Endothelial cell of umbilical vein (primary cell): ENCODE measurements around the gene PDAP1. TPM values are rescaled to one million over a fixed set of nuclear protein-coding genes. Genes with fewer than 3 reads are reported as not detected.

Experiments
- BruUV-seq: library from RNA; stranded (reverse); fragments of 400-500 nt; replicated peaks from 2 replicates; lab custom pipeline; 2021; lab: Mats Ljungman, UMichigan
- CTCF ChIA-PET: fragments of 300-600, 350-600 bp; sonication (Branson Sonifier 250); formaldehyde crosslinking; loops from one replicate; lab custom pipeline; 2021; ENCODE audit warnings: antibody characterized with exemption, inconsistent platforms; lab: Charles Lee
- POLR2A ChIA-PET: fragments of 300-600, 350-600 bp; sonication (Branson Sonifier 250); formaldehyde crosslinking; loops from one replicate; lab custom pipeline; 2021; ENCODE audit warnings: antibody characterized with exemption, inconsistent platforms; lab: Charles Lee
- DNase-seq: peaks from one replicate; pipeline ENCODE4 v3.0.0-alpha.2; 2011; ENCODE audit warnings: low read depth, low spot score
- FAIRE-seq: peaks from 2 replicates; lab custom pipeline; 2011; peaks lifted over from hg19 to GRCh38; lab: Jason Lieb, UNC
- H2AFZ ChIP-seq: 2 replicates; pipeline ENCODE4 v1.6.0; 2012; ENCODE audit warnings: low read depth, low read length, control low read depth, inconsistent platforms
- H3K27ac ChIP-seq: 2 replicates; pipeline ENCODE4 v1.5.1; 2011; ENCODE audit warnings: low read depth, mild to moderate bottlenecking, control low read depth, low read length, moderate library complexity; ENCODE audit not compliant: insufficient read depth
- H3K27me3 ChIP-seq, 2 experiments: 2 replicates each; pipeline versions ENCODE4 v1.6.0 to v1.6.1; 2011; ENCODE audit warnings: low read length in 2 of 2, mixed read lengths in 1 of 2; ENCODE audit not compliant: control insufficient read depth in 2 of 2, insufficient read depth in 2 of 2
- H3K36me3 ChIP-seq, 2 experiments: 2 replicates in 1 of 2; 3 replicates in 1 of 2; pipeline ENCODE4 v1.5.1; 2011; ENCODE audit warnings: low read length in 2 of 2, mild to moderate bottlenecking in 1 of 2, moderate library complexity in 1 of 2; ENCODE audit not compliant: control insufficient read depth in 2 of 2, insufficient read depth in 2 of 2; ENCODE audit errors: extremely low read depth in 1 of 2
- H3K4me1 ChIP-seq: 3 replicates; pipeline ENCODE4 v1.5.1; 2011; ENCODE audit warnings: mild to moderate bottlenecking, low read length; ENCODE audit not compliant: control insufficient read depth, insufficient read depth; ENCODE audit errors: extremely low read depth
- H3K4me2 ChIP-seq: 2 replicates; pipeline ENCODE4 v1.6.1; 2011; ENCODE audit warnings: low read length, control low read depth, mixed read lengths; ENCODE audit not compliant: insufficient read depth
- H3K4me3 ChIP-seq, 3 experiments: fragments of 200-600 bp in 1 of 3; sonication (generic), shearing (Covaris generic) in 1 of 3; replicated peaks in 1 of 3; 2 replicates each; pipeline ENCODE4 v1.5.1; 2011 to 2016; ENCODE audit warnings: control low read depth in 3 of 3, low read length in 3 of 3, mild to moderate bottlenecking in 2 of 3, inconsistent platforms in 1 of 3, low read depth in 1 of 3, moderate library complexity in 1 of 3; ENCODE audit not compliant: insufficient read depth in 1 of 3
- H3K79me2 ChIP-seq: 2 replicates; pipeline ENCODE4 v1.6.0; 2012; ENCODE audit warnings: low read length, inconsistent platforms; ENCODE audit not compliant: control insufficient read depth, insufficient read depth
- H3K9ac ChIP-seq: replicated peaks from 2 replicates; pipeline ENCODE3; 2011; ENCODE audit warnings: low read length, control low read depth; ENCODE audit not compliant: insufficient read depth; ENCODE audit errors: extremely low read depth
- H3K9me1 ChIP-seq: replicated peaks from 3 replicates; pipeline ENCODE4 v1.6.0; 2011; ENCODE audit warnings: mild to moderate bottlenecking, low read length; ENCODE audit not compliant: control insufficient read depth, insufficient read depth; ENCODE audit errors: extremely low read depth
- H3K9me3 ChIP-seq: replicated peaks from 2 replicates; pipeline ENCODE4 v1.5.1; 2012; ENCODE audit warnings: low read length, inconsistent platforms; ENCODE audit not compliant: control insufficient read depth, insufficient read depth
- H4K20me1 ChIP-seq: replicated peaks from 2 replicates; pipeline ENCODE3; 2011; ENCODE audit warnings: mild to moderate bottlenecking, low read length; ENCODE audit not compliant: control insufficient read depth, insufficient read depth; ENCODE audit errors: extremely low read depth
- EZH2 ChIP-seq: IDR thresholded peaks from 2 replicates; pipeline ENCODE4 v1.6.1; 2012; ENCODE audit warnings: borderline replicate concordance, low read depth, mild to moderate bottlenecking, moderate library complexity, low read length, inconsistent platforms; ENCODE audit not compliant: severe bottlenecking
- FOS ChIP-seq: IDR thresholded peaks from 2 replicates; pipeline ENCODE4 v1.6.1; 2011; ENCODE audit warnings: mild to moderate bottlenecking, low read length, moderate library complexity, borderline replicate concordance; ENCODE audit not compliant: insufficient read depth
- GATA2 ChIP-seq: IDR thresholded peaks from 2 replicates; pipeline ENCODE4 v1.7.0; 2011; ENCODE audit warnings: low read depth, mild to moderate bottlenecking, moderate library complexity, mixed read lengths, low read length; ENCODE audit not compliant: insufficient read length, insufficient read depth
- JUN ChIP-seq: IDR thresholded peaks from 2 replicates; pipeline ENCODE4 v1.6.1; 2011; ENCODE audit warnings: borderline replicate concordance, low read depth; ENCODE audit not compliant: insufficient read length, insufficient read depth
- MYC ChIP-seq: IDR thresholded peaks from one replicate; pipeline ENCODE4 v1.6.1; 2011; ENCODE audit warnings: mild to moderate bottlenecking, low read depth, low read length
- POLR2A ChIP-seq: IDR thresholded peaks from 2 replicates; pipeline ENCODE4 v1.6.1; 2012; ENCODE audit warnings: low read depth, mild to moderate bottlenecking, control low read depth, low read length
- POLR2AphosphoS5 ChIP-seq: IDR thresholded peaks from 2 replicates; pipeline ENCODE4 v1.6.1; 2012; ENCODE audit warnings: low read depth, mild to moderate bottlenecking, control low read depth, low read length, moderate library complexity; ENCODE audit not compliant: insufficient read depth
- dilution Hi-C: fragments of 300-500 bp; cut with MboI; formaldehyde crosslinking; loops from one replicate; pipeline ENCODE4 v1.15.0; 2019; ENCODE audit warnings: low sequenced_read_pairs; ENCODE audit not compliant: extremely low pct_ligation_motif_present
- intact Hi-C: fragments of 100-400 bp; cut with micrococcal nuclease; formaldehyde crosslinking; loops from one replicate; pipeline ENCODE4 v1.10.0; 2022
- polyA plus RNA-seq, 4 experiments: library from polyadenylated mRNA; depleted of rRNA in 3 of 4; stranded (reverse) in 3 of 4; unstranded in 1 of 4; fragments of >200 nt; gene quantifications; 2 replicates each; pipeline versions ENCODE4 v1.2.1 to v1.2.3, GENCODE V29; 2011 to 2012; ENCODE audit warnings: missing spikeins in 1 of 4
- total RNA-seq: library from RNA; stranded (reverse); gene quantifications from 2 replicates; pipeline ENCODE4 v1.2.3, GENCODE V29; 2021
- TF ChIP-seq, protein P1 (sequence below): IDR thresholded peaks from 2 replicates; pipeline ENCODE4 v1.6.1; 2011; ENCODE audit not compliant: insufficient read depth, insufficient read length
- TF ChIP-seq, protein P2 (sequence below), 2 donors: IDR thresholded peaks; 1 replicate in 1 of 2; 2 replicates in 1 of 2; pipeline ENCODE4 v1.5.1; 2011; ENCODE audit warnings: low read length in 2 of 2, mild to moderate bottlenecking in 2 of 2, moderate library complexity in 2 of 2, control low read depth in 1 of 2, inconsistent platforms in 1 of 2, low read depth in 1 of 2; ENCODE audit not compliant: insufficient read depth in 1 of 2; ENCODE audit errors: extremely low read depth in 1 of 2

PDAP1 gene
- total and polyA plus RNA-seq, 2 donors (not counting 3 experiments of a cell fraction or from before 2014, with no cell fraction given): 32.6 to 150 TPM

DNA sequence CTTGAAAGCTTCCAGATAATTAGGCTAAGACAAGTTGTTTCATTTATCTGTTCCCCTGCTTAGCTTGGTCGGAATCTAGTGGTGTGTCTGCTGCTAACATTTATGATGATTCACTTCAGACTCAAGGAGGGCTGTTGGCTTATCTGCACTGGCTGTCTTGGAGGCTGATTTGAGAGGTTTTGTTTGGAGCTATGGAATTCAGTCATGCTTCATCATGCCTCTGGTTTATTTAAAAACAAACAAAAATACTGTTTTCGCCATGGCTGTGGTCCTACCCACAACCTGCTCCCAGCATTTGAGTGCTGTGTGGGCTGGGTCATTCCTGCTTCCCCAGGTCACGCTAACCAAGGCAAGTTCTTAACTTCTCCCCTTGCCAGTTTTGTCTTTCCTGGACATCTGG, 45.6 kb downstream of the PDAP1 start:
- no peak overlapping the region for H2AFZ ChIP-seq
- no peak overlapping the region for H3K9ac ChIP-seq
- no peak for DNase-seq
- intact Hi-C loops: no loop called here
- dilution Hi-C loops: no loop called here
- no TSS peak for BruUV-seq
- no peak overlapping the region for H3K4me3 ChIP-seq
- no peaks in the 10 kb centered on the region for H3K9me3 ChIP-seq
- H3K4me1 ChIP-seq: no peaks in the 10 kb centered on the region
- no peaks in the 10 kb centered on the region for H3K27me3 ChIP-seq
- no peaks in the 10 kb centered on the region for H3K79me2 ChIP-seq
- no peaks in the 10 kb centered on the region for H3K9me1 ChIP-seq
- FAIRE-seq: no peak
- H3K27ac ChIP-seq: no peak overlapping the region
- ChIA-PET CTCF (interaction anchor here (0.6 to 3.9 kb wide), 2 partner anchors 11 to 25 kb away, joined by 3 to 26 read pairs; partner anchors contain the start of gene ARPC1B), POLR2A (no interaction called here)
- TF ChIP-seq GATA2 (no peak), POLR2A (no peak), MYC (no peak), POLR2AphosphoS5 (no peak), FOS (no peak), JUN (no peak), EZH2 (no peak)
- TF ChIP-seq, protein P1, sequence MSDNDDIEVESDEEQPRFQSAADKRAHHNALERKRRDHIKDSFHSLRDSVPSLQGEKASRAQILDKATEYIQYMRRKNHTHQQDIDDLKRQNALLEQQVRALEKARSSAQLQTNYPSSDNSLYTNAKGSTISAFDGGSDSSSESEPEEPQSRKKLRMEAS: no peak
- TF ChIP-seq, protein P2, sequence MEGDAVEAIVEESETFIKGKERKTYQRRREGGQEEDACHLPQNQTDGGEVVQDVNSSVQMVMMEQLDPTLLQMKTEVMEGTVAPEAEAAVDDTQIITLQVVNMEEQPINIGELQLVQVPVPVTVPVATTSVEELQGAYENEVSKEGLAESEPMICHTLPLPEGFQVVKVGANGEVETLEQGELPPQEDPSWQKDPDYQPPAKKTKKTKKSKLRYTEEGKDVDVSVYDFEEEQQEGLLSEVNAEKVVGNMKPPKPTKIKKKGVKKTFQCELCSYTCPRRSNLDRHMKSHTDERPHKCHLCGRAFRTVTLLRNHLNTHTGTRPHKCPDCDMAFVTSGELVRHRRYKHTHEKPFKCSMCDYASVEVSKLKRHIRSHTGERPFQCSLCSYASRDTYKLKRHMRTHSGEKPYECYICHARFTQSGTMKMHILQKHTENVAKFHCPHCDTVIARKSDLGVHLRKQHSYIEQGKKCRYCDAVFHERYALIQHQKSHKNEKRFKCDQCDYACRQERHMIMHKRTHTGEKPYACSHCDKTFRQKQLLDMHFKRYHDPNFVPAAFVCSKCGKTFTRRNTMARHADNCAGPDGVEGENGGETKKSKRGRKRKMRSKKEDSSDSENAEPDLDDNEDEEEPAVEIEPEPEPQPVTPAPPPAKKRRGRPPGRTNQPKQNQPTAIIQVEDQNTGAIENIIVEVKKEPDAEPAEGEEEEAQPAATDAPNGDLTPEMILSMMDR (IDR thresholded peaks at IDR 0.05; ENCODE audit: extremely low read depth in 1 of 2, insufficient read depth in 1 of 2, low read depth in 1 of 2, low read length in 2 of 2): no peak
- H3K36me3 ChIP-seq: peaks cover 31 to 33% of the 10 kb centered on the region in 2 experiments
- H3K4me2 ChIP-seq: no peak overlapping the region
- H4K20me1 ChIP-seq: no peaks in the 10 kb centered on the region
